H9 (cell line): ENCODE measurements around the gene CCDC92. TPM values are rescaled to one million over a fixed set of nuclear protein-coding genes. Genes with fewer than 3 reads are reported as not detected.

Experiments
- DNase-seq: peaks from one replicate; pipeline ENCODE4 v3.0.0-alpha.2; 2017
- H2AFZ ChIP-seq: one replicate; pipeline ENCODE4 v1.6.1; 2013; ENCODE audit warnings: mild to moderate bottlenecking, low read length, control low read depth, moderate library complexity
- H2AK5ac ChIP-seq: 2 replicates; pipeline ENCODE4 v1.6.1; 2013; ENCODE audit warnings: low read length, control low read depth, mixed read lengths; ENCODE audit not compliant: insufficient read length
- H2BK120ac ChIP-seq: one replicate; pipeline ENCODE4 v1.6.1; 2013; ENCODE audit warnings: low read depth, mild to moderate bottlenecking, low read length, control low read depth, inconsistent platforms; ENCODE audit not compliant: poor library complexity, severe bottlenecking
- H2BK12ac ChIP-seq: 2 replicates; pipeline ENCODE4 v1.6.1; 2013; ENCODE audit warnings: low read length, control low read depth, mixed read lengths, low read depth; ENCODE audit not compliant: insufficient read length
- H2BK15ac ChIP-seq: 2 replicates; pipeline ENCODE4 v1.6.1; 2013; ENCODE audit warnings: low read depth, low read length, control low read depth
- H2BK20ac ChIP-seq: one replicate; pipeline ENCODE4 v1.6.1; 2013; ENCODE audit warnings: low read depth, mild to moderate bottlenecking, low read length, control low read depth, inconsistent platforms; ENCODE audit not compliant: poor library complexity, severe bottlenecking
- H2BK5ac ChIP-seq: 2 replicates; pipeline ENCODE4 v1.6.1; 2013; ENCODE audit warnings: low read length, control low read depth, mixed read lengths; ENCODE audit not compliant: insufficient read length
- H3K14ac ChIP-seq: 2 replicates; pipeline ENCODE4 v1.6.1; 2013; ENCODE audit warnings: low read length, control low read depth; ENCODE audit not compliant: insufficient read depth
- H3K18ac ChIP-seq: 2 replicates; pipeline ENCODE4 v1.6.1; 2013; ENCODE audit warnings: low read depth, mild to moderate bottlenecking, mixed read lengths, low read length, control low read depth; ENCODE audit not compliant: insufficient read length
- H3K23ac ChIP-seq: 2 replicates; pipeline ENCODE4 v1.6.1; 2013; ENCODE audit warnings: low read length, control low read depth, mixed read lengths, low read depth; ENCODE audit not compliant: insufficient read length
- H3K23me2 ChIP-seq: 2 replicates; pipeline ENCODE4 v1.6.1; 2013; ENCODE audit warnings: low read depth, mild to moderate bottlenecking, mixed read lengths, low read length, control low read depth; ENCODE audit not compliant: insufficient read length, poor library complexity, severe bottlenecking
- H3K27ac ChIP-seq: 2 replicates; pipeline ENCODE4 v1.5.1; 2013; ENCODE audit warnings: low read length, control low read depth, mixed read lengths, low read depth; ENCODE audit not compliant: insufficient read length
- H3K27me3 ChIP-seq: 2 replicates; pipeline ENCODE4 v1.6.1; 2013; ENCODE audit warnings: low read length, control low read depth, inconsistent platforms; ENCODE audit not compliant: insufficient read depth
- H3K4ac ChIP-seq: 2 replicates; pipeline ENCODE4 v1.6.1; 2013; ENCODE audit warnings: low read depth, mild to moderate bottlenecking, control low read depth, inconsistent platforms, low read length, moderate library complexity
- H3K4me1 ChIP-seq: 2 replicates; pipeline ENCODE4 v1.6.1; 2013; ENCODE audit warnings: low read length, control low read depth, inconsistent platforms; ENCODE audit not compliant: insufficient read depth
- H3K4me2 ChIP-seq: 2 replicates; pipeline ENCODE4 v1.6.1; 2013; ENCODE audit warnings: low read length, control low read depth, mixed read lengths; ENCODE audit not compliant: insufficient read length, insufficient read depth
- H3K56ac ChIP-seq: 2 replicates; pipeline ENCODE4 v1.6.1; 2013; ENCODE audit warnings: low read depth, mild to moderate bottlenecking, mixed read lengths, low read length, control low read depth; ENCODE audit not compliant: insufficient read length
- H3K79me1 ChIP-seq: 2 replicates; pipeline ENCODE4 v1.6.1; 2013; ENCODE audit warnings: low read depth, mild to moderate bottlenecking, moderate library complexity, low read length, control low read depth, inconsistent platforms; ENCODE audit not compliant: insufficient read depth, poor library complexity, severe bottlenecking
- H3K79me2 ChIP-seq: 2 replicates; pipeline ENCODE4 v1.6.1; 2013; ENCODE audit warnings: low read length, control low read depth, inconsistent platforms; ENCODE audit not compliant: insufficient read depth
- H3K9ac ChIP-seq: 2 replicates; pipeline ENCODE4 v1.6.1; 2013; ENCODE audit warnings: low read length, control low read depth, mixed read lengths; ENCODE audit not compliant: insufficient read length; ENCODE audit errors: extremely low read depth
- H3K9me3 ChIP-seq: one replicate; pipeline ENCODE4 v1.6.1; 2013; ENCODE audit warnings: low read depth, low read length, inconsistent platforms; ENCODE audit not compliant: control insufficient read depth
- H3T11ph ChIP-seq: one replicate; pipeline ENCODE4 v1.6.1; 2013; ENCODE audit warnings: mild to moderate bottlenecking, low read length, control low read depth, inconsistent platforms
- H4K20me1 ChIP-seq: one replicate; pipeline ENCODE4 v1.6.1; 2013; ENCODE audit not compliant: control insufficient read depth, insufficient read length, insufficient read depth
- H4K5ac ChIP-seq: 2 replicates; pipeline ENCODE4 v1.6.1; 2013; ENCODE audit warnings: low read depth, mild to moderate bottlenecking, mixed read lengths, low read length, control low read depth; ENCODE audit not compliant: insufficient read length
- H4K8ac ChIP-seq: replicated peaks from 2 replicates; pipeline ENCODE4 v1.6.1; 2013; ENCODE audit warnings: low read length, control low read depth, mixed read lengths, low read depth; ENCODE audit not compliant: insufficient read length
- H4K91ac ChIP-seq: 2 replicates; pipeline ENCODE4 v1.6.1; 2013; ENCODE audit warnings: low read depth, mild to moderate bottlenecking, moderate library complexity, mixed read lengths, low read length, control low read depth; ENCODE audit not compliant: insufficient read length
- H3K27ac Mint-ChIP-seq, 3 experiments: 2 replicates in 2 of 3; 3 replicates in 1 of 3; pipeline ENCODE4 v1.8.0; 2020 to 2021; ENCODE audit warnings: mixed read lengths in 3 of 3, mild to moderate bottlenecking in 1 of 3, moderate library complexity in 1 of 3
- H3K27me3 Mint-ChIP-seq: 2 replicates; pipeline ENCODE4 v1.8.0; 2021; ENCODE audit warnings: low read depth, mild to moderate bottlenecking, moderate library complexity, mixed read lengths
- H3K36me3 Mint-ChIP-seq, 3 experiments: 2 replicates in 2 of 3; 3 replicates in 1 of 3; pipeline ENCODE4 v1.8.0; 2020 to 2021; ENCODE audit warnings: low read depth in 3 of 3, mixed read lengths in 3 of 3; ENCODE audit not compliant: insufficient read depth in 1 of 3
- H3K4me1 Mint-ChIP-seq, 2 experiments: 2 replicates each; pipeline ENCODE4 v1.8.0; 2020; ENCODE audit warnings: mixed read lengths in 2 of 2
- H3K4me3 Mint-ChIP-seq, 2 experiments: 2 replicates in 1 of 2; 3 replicates in 1 of 2; pipeline ENCODE4 v1.8.0; 2020 to 2021; ENCODE audit warnings: mild to moderate bottlenecking in 2 of 2, mixed read lengths in 2 of 2, moderate library complexity in 1 of 2
- H3K9me3 Mint-ChIP-seq, 2 experiments: 2 replicates in 1 of 2; 3 replicates in 1 of 2; pipeline ENCODE4 v1.8.0; 2020; ENCODE audit warnings: mild to moderate bottlenecking in 2 of 2, mixed read lengths in 2 of 2, moderate library complexity in 1 of 2
- CTCF ChIP-seq: fragments of 200-600 bp; sonication (generic); conservative IDR thresholded peaks from 3 replicates; pipeline ENCODE4 v1.8.0; 2021; ENCODE audit warnings: antibody characterized with exemption, mild to moderate bottlenecking
- WGBS: extraction: QIAGEN DNeasy Blood & Tissue Kit; methylation state at CpG from one replicate; pipeline ENCODE4 v1.1.7; 2013; ENCODE audit warnings: missing lambda C conversion rate, low lambda C conversion rate, mixed read lengths; ENCODE audit not compliant: insufficient read length; ENCODE audit errors: extremely low coverage; 5-methylcytosine and 5-hydroxymethylcytosine counted together
- total RNA-seq: library from RNA; stranded (reverse); gene quantifications from 2 replicates; pipeline ENCODE4 v1.2.1, GENCODE V29; 2021

The CCDC92 gene
- total RNA-seq, 1 experiment from 2014 or later, result 1.3 TPM

- H2BK120ac ChIP-seq, result no peak overlapping the region
- no peak overlapping the region for H4K8ac ChIP-seq
- peak; percentile 80 for DNase-seq
- no peak overlapping the region for H4K91ac ChIP-seq
- no peak overlapping the region for H3K27ac Mint-ChIP-seq
- no peak overlapping the region for H3T11ph ChIP-seq
- no peak overlapping the region for H3K4ac ChIP-seq
- H3K23ac ChIP-seq, result no peak overlapping the region
- H3K4me1 Mint-ChIP-seq, result peaks cover 7 to 15% of the 10 kb centered on the region in 2 experiments
- H4K5ac ChIP-seq, result no peak overlapping the region
- no peak overlapping the region for H3K27ac ChIP-seq
- no peak overlapping the region for H3K18ac ChIP-seq
- no peak overlapping the region for H2AFZ ChIP-seq
- peak overlapping the region in 1 of 2 experiments; percentile 50; a peak in 1 of 5 replicates for H3K4me3 Mint-ChIP-seq
- H3K79me1 ChIP-seq, result no peaks in the 10 kb centered on the region
- no peak for TF ChIP-seq CTCF
- H3K36me3 Mint-ChIP-seq, result peaks cover 0 to 10% (median 2%) of the 10 kb centered on the region in 3 experiments; a peak in 4 of 7 replicates
- H4K20me1 ChIP-seq, result no peaks in the 10 kb centered on the region
- no peak overlapping the region for H2BK5ac ChIP-seq
- H3K14ac ChIP-seq, result no peak overlapping the region
- H2BK20ac ChIP-seq, result no peak overlapping the region
- no peak overlapping the region for H3K9ac ChIP-seq
- no peaks in the 10 kb centered on the region for H3K23me2 ChIP-seq
- H3K27me3 Mint-ChIP-seq, result peaks cover 80% of the 10 kb centered on the region
- H3K56ac ChIP-seq, result no peak overlapping the region
- H3K9me3 ChIP-seq, result no peaks in the 10 kb centered on the region
- WGBS, result no CpG with 5 or more reads among the region's 9 CpGs
- no peaks in the 10 kb centered on the region for H3K4me1 ChIP-seq
- H2BK12ac ChIP-seq, result no peak overlapping the region
- no peak overlapping the region for H3K4me2 ChIP-seq
- H3K79me2 ChIP-seq, result no peaks in the 10 kb centered on the region
- H2BK15ac ChIP-seq, result no peak overlapping the region
- no peak overlapping the region for H2AK5ac ChIP-seq
- H3K9me3 Mint-ChIP-seq, result peaks cover 2 to 11% of the 10 kb centered on the region in 2 experiments; a peak in 3 of 5 replicates
- H3K27me3 ChIP-seq, result no peaks in the 10 kb centered on the region
Measured at GRCh38 chr12:123900871-123901376, 71.7 kb downstream of the CCDC92 start.
